Right cardiac atrium (tissue), 5 donors: ENCODE measurements around the gene VILL. TPM values are rescaled to one million over a fixed set of nuclear protein-coding genes. Genes with fewer than 3 reads are reported as not detected.
"Not testable (repeated sequence)": the region's sequence is repeated elsewhere in the genome, so short reads cannot be mapped to it uniquely, and the experiment has no call there.

ENCODE experiments used
- ATAC-seq, 2 donors: fragments of 200-7000 bp; cut with Tn5 transposase; one replicate each; pipeline versions ENCODE4 v1.8.0 to v1.9.1; 2020; ENCODE audit warnings: moderate library complexity in 2 of 2, mild to moderate bottlenecking in 1 of 2
- DNase-seq, 3 donors: peaks; one replicate each; pipeline ENCODE4 v3.0.0-alpha.2; 2020
- H3K27ac ChIP-seq: one replicate; pipeline ENCODE4 v1.5.1; 2013; ENCODE audit warnings: mild to moderate bottlenecking, low read length, control low read depth, moderate library complexity
- H3K27me3 ChIP-seq: one replicate; pipeline ENCODE4 v1.6.1; 2013; ENCODE audit not compliant: control insufficient read depth, insufficient read depth
- H3K4me1 ChIP-seq: one replicate; pipeline ENCODE4 v1.6.1; 2013; ENCODE audit warnings: low read length; ENCODE audit not compliant: control insufficient read depth, insufficient read depth
- H3K4me3 ChIP-seq: one replicate; pipeline ENCODE4 v1.5.1; 2013; ENCODE audit warnings: low read length, control low read depth
- H3K9me3 ChIP-seq: one replicate; pipeline ENCODE4 v1.6.1; 2013; ENCODE audit warnings: low read length; ENCODE audit not compliant: control insufficient read depth
- WGBS: extraction: QIAGEN DNeasy Blood & Tissue Kit; methylation state at CpG from one replicate; pipeline ENCODE4 v1.1.7; 2013; 5-methylcytosine and 5-hydroxymethylcytosine counted together
- intact Hi-C, 4 donors: fragments of 100-400 bp; cut with DNase I; formaldehyde crosslinking; loops; one replicate each; pipeline versions ENCODE4 v1.11.0 to v1.14.0; 2022 to 2023
- polyA plus RNA-seq: library from polyadenylated mRNA; stranded (reverse); fragments of 200-250 nt; gene quantifications from one replicate; pipeline ENCODE4 v1.2.3, GENCODE V29; 2013
- total RNA-seq, 4 donors: library from RNA; stranded (reverse); fragmentation: NEBNext Ultra II Directional; extraction: Animal tissue kit (Norgen Biotek cat#: 25700); gene quantifications; one replicate each; pipeline ENCODE4 v1.2.1, GENCODE V29; 2021
- donor health status: healthy with polysubstance abuse.
- donor health status: DM: no; HTN: yes; CAD: no.
- donor health status: DM: no; HTN: no; CAD: no.
- donor health status: DM: no; HTN: yes; CAD: no; lungs with severe emphysema.
- donor health status: DM: yes; HTN: yes; CAD: no.

Gene VILL
- total and polyA plus RNA-seq, 5 donors: 4.0 to 9.7 (median 8.4) TPM

DNA sequence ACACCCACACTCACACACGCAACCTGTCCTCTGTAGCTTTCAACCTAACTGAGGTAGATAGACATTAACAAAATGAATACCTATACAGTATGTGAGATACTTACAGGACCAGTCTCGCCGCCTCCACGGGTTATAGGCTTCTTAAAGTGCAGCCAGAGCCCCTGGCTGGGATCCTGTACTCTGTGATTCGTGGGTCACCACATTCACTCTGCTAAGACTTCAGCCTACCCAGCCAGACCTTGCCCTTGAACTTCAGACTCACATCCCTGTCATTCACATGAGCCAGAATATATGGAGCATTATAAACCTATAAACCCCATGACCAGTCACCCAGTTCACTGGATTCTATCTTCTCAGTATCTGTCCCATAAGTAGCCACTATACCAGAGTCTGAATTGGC lies 49.8 kb downstream of the VILL start:
- intact Hi-C loops: no loop called here
- no peaks in the 10 kb centered on the region for H3K27me3 ChIP-seq
- H3K9me3 ChIP-seq: no peaks in the 10 kb centered on the region
- DNase-seq (no peak), ATAC-seq (no peak)
- peaks cover 3% of the 10 kb centered on the region for H3K4me1 ChIP-seq
- no peak overlapping the region for H3K27ac ChIP-seq
- no peak overlapping the region for H3K4me3 ChIP-seq
- WGBS: 91% methylated on average over 5 of the region's 5 CpGs

DNA sequence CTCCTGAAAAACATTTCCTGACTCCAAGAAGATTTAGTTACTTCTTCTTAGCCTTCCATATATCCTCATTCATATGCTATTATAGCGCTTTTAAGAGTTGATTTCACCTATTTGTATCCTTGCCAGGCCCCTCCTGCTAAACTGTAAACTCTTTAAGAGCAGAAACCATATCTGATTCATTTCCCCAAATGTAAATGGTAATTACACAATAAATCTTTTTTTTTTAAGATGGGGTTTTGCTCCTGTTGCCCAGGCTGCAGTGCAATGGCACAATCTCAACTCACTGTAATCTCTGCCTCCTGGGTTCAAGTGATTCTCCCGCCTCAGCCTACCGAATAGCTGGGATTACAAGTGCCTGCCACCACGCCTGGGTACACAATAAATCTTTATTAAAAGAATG lies 52.9 kb downstream of the VILL start:
- intact Hi-C loops: no loop called here
- Histone ChIP-seq H3K27me3 (no peaks in the 10 kb centered on the region), H3K4me1 (peaks cover 3% of the 10 kb centered on the region), H3K4me3 (no peak overlapping the region), H3K27ac (no peak overlapping the region), H3K9me3 (no peaks in the 10 kb centered on the region)
- DNase-seq (no peak), ATAC-seq (no peak)
- 85% methylated on average over 4 of the region's 4 CpGs for WGBS

DNA sequence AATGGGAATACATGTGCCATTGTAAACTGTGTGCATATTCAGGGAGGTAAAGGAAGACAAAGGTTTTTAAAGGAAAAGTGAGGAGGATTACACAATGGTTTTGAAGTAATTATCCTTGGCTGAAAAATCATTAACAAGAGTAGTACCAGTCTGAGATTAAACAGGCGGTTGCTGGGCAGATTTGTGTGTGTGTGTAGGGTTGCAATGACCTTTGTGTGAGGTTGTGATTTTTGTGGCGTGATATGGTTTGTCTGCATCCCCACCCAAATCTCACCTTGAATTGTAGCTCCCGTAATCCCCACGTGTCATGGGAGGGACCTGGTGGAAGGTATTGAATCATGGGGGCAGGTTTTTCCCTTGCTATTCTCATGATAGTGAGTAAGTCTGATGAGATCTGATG lies 55.4 kb downstream of the VILL start:
- Histone ChIP-seq H3K4me3 (no peak overlapping the region), H3K9me3 (no peaks in the 10 kb centered on the region), H3K27me3 (no peaks in the 10 kb centered on the region), H3K27ac (no peak overlapping the region), H3K4me1 (no peaks in the 10 kb centered on the region)
- WGBS: 91% methylated on average over 4 of the region's 4 CpGs
- intact Hi-C loops: no loop called here
- DNase-seq: no peak
- no peak for ATAC-seq

DNA sequence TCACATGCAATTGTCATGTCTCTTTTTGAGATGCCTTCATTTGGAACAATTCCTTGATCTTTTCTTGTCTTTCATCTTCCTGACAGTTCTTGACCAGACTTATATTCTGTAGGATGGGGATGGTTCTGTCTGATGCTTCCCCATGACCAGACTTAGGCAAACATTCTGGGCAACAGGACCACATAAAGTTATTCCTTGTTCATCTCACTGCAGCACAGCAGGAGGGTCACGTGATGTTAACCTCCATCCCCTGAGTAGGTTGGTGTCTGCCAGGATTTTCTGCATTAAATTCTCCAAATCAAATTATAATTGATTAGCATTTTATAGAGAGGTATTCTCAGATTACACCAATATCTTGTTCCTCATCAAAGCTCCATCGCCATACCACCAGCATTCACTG lies 56.2 kb downstream of the VILL start:
- H3K4me3 ChIP-seq: no peak overlapping the region
- no peaks in the 10 kb centered on the region for H3K4me1 ChIP-seq
- WGBS: 92% methylated on average over 2 of the region's 2 CpGs
- intact Hi-C loops: no loop called here
- ATAC-seq (no peak), DNase-seq (no peak)
- H3K27me3 ChIP-seq: no peaks in the 10 kb centered on the region
- no peaks in the 10 kb centered on the region for H3K9me3 ChIP-seq
- H3K27ac ChIP-seq: no peak overlapping the region

DNA sequence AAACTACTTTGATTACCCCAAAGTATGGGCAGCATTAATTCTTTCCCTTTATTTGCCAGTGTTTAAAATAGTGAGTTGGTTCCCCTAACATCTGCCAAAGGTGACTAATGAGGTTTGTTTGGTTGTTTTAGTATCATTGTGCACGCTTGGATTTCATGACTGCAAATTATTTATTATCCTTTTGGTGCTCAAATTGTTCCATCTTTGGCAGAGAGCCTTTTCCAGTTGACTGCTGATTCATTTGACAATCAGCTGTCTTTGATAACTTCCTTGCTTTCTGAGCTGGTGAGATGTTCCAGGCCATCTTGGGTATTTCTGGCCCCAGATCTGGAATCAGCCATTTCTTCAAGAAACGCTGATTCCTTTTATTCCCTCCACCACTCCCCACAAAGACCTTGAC lies 57.3 kb downstream of the VILL start:
- Histone ChIP-seq H3K4me1 (no peaks in the 10 kb centered on the region), H3K27ac (no peak overlapping the region), H3K27me3 (no peaks in the 10 kb centered on the region), H3K4me3 (no peak overlapping the region), H3K9me3 (no peaks in the 10 kb centered on the region)
- ATAC-seq (no peak), DNase-seq (no peak)
- intact Hi-C loops: no loop called here
- whole genome bisulfite sequencing: 73% methylated on average over 2 of the region's 2 CpGs

DNA sequence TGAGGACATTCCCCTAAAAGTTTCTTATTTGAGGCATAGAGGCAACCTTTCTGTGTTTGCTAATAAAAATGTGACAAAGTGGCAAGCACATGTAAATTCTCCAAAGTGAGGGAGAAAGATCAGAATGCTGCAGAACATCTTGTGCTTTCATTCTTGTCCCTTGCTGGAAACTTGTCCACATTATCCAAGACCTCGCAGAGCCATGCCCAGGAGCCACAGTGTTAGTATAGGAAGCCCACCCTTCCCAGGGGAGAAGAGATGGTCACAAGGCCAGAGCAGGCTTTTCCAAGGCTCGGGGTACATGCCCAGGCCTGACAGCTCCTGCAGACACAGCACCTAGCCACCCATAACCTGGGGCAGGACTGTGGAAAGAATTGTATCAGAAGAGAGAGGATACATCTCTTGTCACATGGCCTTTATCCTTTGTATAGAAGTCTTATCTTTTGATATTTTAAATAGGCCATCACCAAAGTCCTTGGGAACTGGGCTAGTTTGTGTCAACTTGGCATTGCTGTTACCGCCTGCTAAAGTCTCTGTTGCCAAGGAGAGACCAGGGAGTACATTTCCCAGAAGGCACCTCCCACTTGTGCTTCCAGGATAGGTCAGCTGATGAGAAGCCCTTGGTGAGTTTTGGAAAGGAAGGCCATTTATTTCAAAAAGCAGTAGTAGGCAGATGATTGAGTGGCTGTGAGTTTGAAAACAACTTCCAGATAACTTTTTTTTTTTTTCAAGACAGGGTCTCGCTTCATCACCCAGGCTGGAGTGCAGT lies 59.0 kb downstream of the VILL start:
- ATAC-seq (peak; percentile 62 to 67), DNase-seq (no peak)
- 80% methylated on average over 4 of the region's 4 CpGs for WGBS
- no peaks in the 10 kb centered on the region for H3K4me1 ChIP-seq
- H3K27me3 ChIP-seq: no peaks in the 10 kb centered on the region
- H3K9me3 ChIP-seq: no peaks in the 10 kb centered on the region
- no peak overlapping the region for H3K27ac ChIP-seq
- H3K4me3 ChIP-seq: no peak overlapping the region
- intact Hi-C loops: no loop called here

DNA sequence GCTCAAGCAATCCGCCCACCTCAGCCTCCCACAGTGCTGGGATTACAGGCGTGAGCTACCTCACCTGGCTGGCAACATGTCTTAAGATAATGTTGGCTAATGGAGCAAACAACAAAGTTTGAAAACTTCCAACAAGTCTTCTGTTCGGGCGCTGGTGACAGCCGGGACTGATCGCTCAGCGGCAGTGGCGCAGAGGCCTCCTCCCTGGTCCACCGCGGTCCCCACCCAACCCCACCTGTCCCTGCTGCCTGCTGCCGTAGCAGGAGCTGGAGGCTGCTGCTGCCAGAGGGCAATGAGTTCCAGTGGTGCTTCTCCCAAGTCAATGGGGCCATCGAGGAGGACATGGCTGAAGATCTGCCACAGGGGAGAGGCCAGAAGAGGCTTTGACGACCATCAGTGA lies 60.5 kb downstream of the VILL start:
- WGBS: 93% methylated on average over 13 of the region's 13 CpGs
- Histone ChIP-seq H3K4me1 (no peaks in the 10 kb centered on the region), H3K27ac (no peak overlapping the region), H3K4me3 (no peak overlapping the region), H3K27me3 (no peaks in the 10 kb centered on the region), H3K9me3 (no peaks in the 10 kb centered on the region)
- DNase-seq: no peak
- ATAC-seq: no peak
- intact Hi-C loops: no loop called here

DNA sequence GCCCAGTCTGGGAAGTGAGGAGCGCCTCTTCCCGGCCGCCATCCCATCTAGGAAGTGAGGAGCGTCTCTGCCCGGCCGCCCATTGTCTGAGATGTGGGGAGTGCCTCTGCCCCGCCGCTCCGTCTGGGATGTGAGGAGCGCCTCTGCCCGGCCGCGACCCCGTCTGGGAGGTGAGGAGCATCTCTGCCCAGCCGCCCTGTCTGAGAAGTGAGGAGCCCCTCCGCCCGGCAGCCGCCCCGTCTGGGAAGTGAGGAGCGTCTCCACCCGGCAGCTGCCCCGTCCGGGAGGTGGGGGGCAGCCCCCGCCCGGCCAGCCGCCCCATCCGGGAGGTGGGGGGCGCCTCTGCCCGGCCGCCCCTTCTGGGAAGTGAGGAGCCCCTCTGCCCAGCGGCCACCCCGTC lies 62.7 kb downstream of the VILL start:
- 98% methylated on average over 19 of the region's 32 CpGs for WGBS
- not testable (repeated sequence) for ATAC-seq, H3K27ac ChIP-seq

DNA sequence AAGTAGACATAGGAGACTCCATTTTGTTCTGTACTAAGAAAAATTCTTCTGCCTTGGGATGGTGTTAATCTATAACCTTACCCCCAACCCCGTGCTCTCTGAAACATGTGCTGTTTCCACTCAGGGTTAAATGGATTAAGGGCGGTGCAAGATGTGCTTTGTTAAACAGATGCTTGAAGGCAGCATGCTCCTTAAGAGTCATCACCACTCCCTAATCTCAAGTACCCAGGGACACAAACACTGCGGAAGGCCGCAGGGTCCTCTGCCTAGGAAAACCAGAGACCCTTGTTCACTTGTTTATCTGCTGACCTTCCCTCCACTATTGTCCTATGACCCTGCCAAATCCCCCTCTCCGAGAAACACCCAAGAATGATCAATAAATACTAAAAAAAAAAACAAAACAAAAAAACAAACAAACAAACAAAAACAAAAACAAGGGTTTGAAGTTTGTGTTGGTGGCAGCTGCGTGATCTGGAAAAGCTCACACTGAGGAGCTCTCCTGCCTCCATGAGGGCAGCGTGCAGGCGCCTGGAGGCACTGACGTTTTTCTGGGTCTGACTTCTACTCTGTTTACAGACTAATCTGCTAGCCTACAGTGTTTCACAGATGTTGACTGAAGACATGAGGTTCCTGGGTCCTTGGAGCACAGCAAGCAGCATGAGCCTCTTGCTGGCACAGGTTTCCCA lies 63.4 kb downstream of the VILL start:
- H3K27me3 ChIP-seq, DNase-seq, H3K9me3 ChIP-seq, ATAC-seq, H3K27ac ChIP-seq, H3K4me3 ChIP-seq, H3K4me1 ChIP-seq, intact Hi-C loops: not testable (repeated sequence)
- WGBS: 80% methylated on average over 7 of the region's 9 CpGs

More for the DNA sequence above, 62.7 kb downstream of the VILL start:
- H3K27me3 ChIP-seq, intact Hi-C loops, H3K9me3 ChIP-seq, DNase-seq, H3K4me3 ChIP-seq, H3K4me1 ChIP-seq: not testable (repeated sequence)

DNA sequence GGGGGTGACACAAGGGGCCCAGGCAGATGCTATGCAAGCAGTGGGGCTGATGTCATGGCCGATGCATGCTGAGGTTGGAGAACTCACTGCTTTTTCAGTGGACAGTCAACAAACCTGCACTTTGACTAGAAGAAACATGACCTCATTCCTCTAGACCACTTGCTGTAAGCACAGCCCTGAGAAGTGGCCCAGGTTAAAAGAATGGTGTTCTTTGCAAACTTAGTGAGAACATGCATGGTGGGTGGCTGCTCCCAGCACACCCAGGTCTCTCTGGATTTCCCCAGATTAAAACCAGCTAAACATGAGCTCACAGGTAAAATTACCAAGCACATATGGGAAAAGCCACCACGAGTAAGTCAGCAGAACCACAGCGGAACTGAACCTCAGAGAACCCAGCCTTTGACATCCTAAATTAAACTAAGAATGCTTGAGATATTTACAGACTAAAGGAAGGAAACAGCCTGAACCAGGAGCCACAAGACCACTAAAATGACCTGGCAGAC lies 64.0 kb downstream of the VILL start:
- no peak for ATAC-seq
- Histone ChIP-seq H3K27me3 (no peaks in the 10 kb centered on the region), H3K9me3 (no peaks in the 10 kb centered on the region), H3K4me3 (no peak overlapping the region), H3K4me1 (no peaks in the 10 kb centered on the region), H3K27ac (no peak overlapping the region)
- WGBS: 76% methylated on average over 3 of the region's 3 CpGs
- no peak for DNase-seq
- intact Hi-C loops: no loop called here
